GM23338 (cell line): ENCODE results near the gene GALNT14. TPM values are rescaled to one million over a fixed set of nuclear protein-coding genes. Genes with fewer than 3 reads are reported as not detected.

Experiments used
- ATAC-seq: fragments of 200-7000 bp; cut with Tn5 transposase; 3 replicates; pipeline ENCODE4 v1.9.1; 2020
- DNase-seq: peaks from one replicate; pipeline ENCODE4 v3.0.0-alpha.2; 2015; ENCODE audit warnings: low spot score
- H2AFZ ChIP-seq: fragments of 200-600 bp; sonication (generic); 2 replicates; pipeline ENCODE4 v1.8.0; 2016; ENCODE audit warnings: antibody characterized with exemption, mild to moderate bottlenecking, moderate library complexity
- H3F3A ChIP-seq: fragments of 200-600 bp; sonication (generic); replicated peaks from 2 replicates; pipeline ENCODE4 v1.8.0; 2017; ENCODE audit warnings: antibody characterized with exemption, mixed run types, low read depth
- H3K27ac ChIP-seq: fragments of 200-600 bp; sonication (generic); 2 replicates; pipeline ENCODE4 v1.6.1; 2016; ENCODE audit warnings: low read depth
- H3K27me3 ChIP-seq: fragments of 200-600 bp; sonication (generic); 2 replicates; pipeline ENCODE4 v1.8.0; 2016; ENCODE audit warnings: mild to moderate bottlenecking, mixed run types, moderate library complexity; ENCODE audit not compliant: insufficient read depth
- H3K36me3 ChIP-seq: fragments of 200-600 bp; sonication (generic); 2 replicates; pipeline ENCODE4 v1.8.0; 2016; ENCODE audit warnings: mild to moderate bottlenecking; ENCODE audit not compliant: insufficient read depth
- H3K4me1 ChIP-seq: fragments of 200-600 bp; sonication (generic); 2 replicates; pipeline ENCODE4 v1.8.0; 2016; ENCODE audit warnings: mild to moderate bottlenecking, moderate library complexity; ENCODE audit not compliant: insufficient read depth
- H3K4me2 ChIP-seq: fragments of 200-600 bp; sonication (generic); 2 replicates; pipeline ENCODE4 v1.7.1; 2017; ENCODE audit warnings: mixed run types
- H3K4me3 ChIP-seq: fragments of 200-600 bp; sonication (generic); 2 replicates; pipeline ENCODE4 v1.6.1; 2016; ENCODE audit warnings: mixed run types
- H3K79me2 ChIP-seq: fragments of 200-600 bp; sonication (generic); replicated peaks from 2 replicates; pipeline ENCODE4 v1.8.0; 2017; ENCODE audit warnings: mild to moderate bottlenecking; ENCODE audit not compliant: insufficient read depth
- H3K9me2 ChIP-seq: fragments of 200-600 bp; sonication (generic); 2 replicates; pipeline ENCODE4 v1.8.0; 2017; ENCODE audit not compliant: insufficient read depth
- H4K20me1 ChIP-seq: fragments of 200-600 bp; sonication (generic); replicated peaks from 2 replicates; pipeline ENCODE4 v1.8.0; 2017; ENCODE audit warnings: mild to moderate bottlenecking; ENCODE audit not compliant: insufficient read depth
- H3K27ac Mint-ChIP-seq: 2 replicates; pipeline ENCODE4 v1.8.0; 2020; ENCODE audit warnings: inconsistent platforms, mild to moderate bottlenecking, moderate library complexity, mixed read lengths
- H3K27me3 Mint-ChIP-seq: 3 replicates; pipeline ENCODE4 v1.8.0; 2022; ENCODE audit warnings: low read depth, mild to moderate bottlenecking, moderate library complexity, mixed read lengths, inconsistent platforms; ENCODE audit not compliant: insufficient read depth, poor library complexity
- H3K36me3 Mint-ChIP-seq: 3 replicates; pipeline ENCODE4 v1.8.0; 2021; ENCODE audit warnings: low read depth, mild to moderate bottlenecking, inconsistent platforms, moderate library complexity, mixed read lengths
- H3K4me1 Mint-ChIP-seq: 3 replicates; pipeline ENCODE4 v1.8.0; 2020; ENCODE audit warnings: mild to moderate bottlenecking, inconsistent platforms, mixed read lengths
- H3K4me3 Mint-ChIP-seq: 3 replicates; pipeline ENCODE4 v1.8.0; 2021; ENCODE audit warnings: moderate library complexity, mild to moderate bottlenecking, inconsistent platforms, mixed read lengths
- H3K9me3 Mint-ChIP-seq: 3 replicates; pipeline ENCODE4 v1.8.0; 2020; ENCODE audit warnings: moderate library complexity, mild to moderate bottlenecking, inconsistent platforms, mixed read lengths
- CREB1 ChIP-seq: fragments of 250-450 bp; sonication (Bioruptor Pico); IDR thresholded peaks from 2 replicates; pipeline ENCODE4 v1.5.0; 2020; ENCODE audit warnings: low read depth, mild to moderate bottlenecking, moderate library complexity
- CTCF ChIP-seq, 2 experiments: fragments of 200-600 bp in 1 of 2; sonication (generic) in 1 of 2; conservative IDR thresholded peaks; 2 replicates each; pipeline versions ENCODE4 v1.5.1 to v1.6.1; 2016 to 2017; ENCODE audit warnings: antibody characterized with exemption in 2 of 2, low read depth in 2 of 2, mild to moderate bottlenecking in 2 of 2, moderate library complexity in 1 of 2
- ETS1 ChIP-seq: IDR thresholded peaks from 2 replicates; pipeline ENCODE4 v1.6.1; 2016; ENCODE audit warnings: antibody characterized with exemption
- EZH2 ChIP-seq: fragments of 200-600 bp; sonication (generic); IDR thresholded peaks from one replicate; pipeline ENCODE4 v1.8.0; 2017; ENCODE audit warnings: antibody characterized with exemption, mild to moderate bottlenecking, low read depth; ENCODE audit not compliant: unreplicated experiment
- EZH2phosphoT487 ChIP-seq: fragments of 200-600 bp; sonication (generic); IDR thresholded peaks from one replicate; pipeline ENCODE4 v1.8.1; 2018; ENCODE audit warnings: antibody characterized with exemption; ENCODE audit not compliant: unreplicated experiment
- JUNB ChIP-seq: IDR thresholded peaks from one replicate; pipeline ENCODE4 v1.6.1; 2016; ENCODE audit warnings: antibody characterized with exemption; ENCODE audit not compliant: unreplicated experiment
- NANOG ChIP-seq: IDR thresholded peaks from 2 replicates; pipeline ENCODE4 v1.6.1; 2016; ENCODE audit warnings: antibody characterized with exemption, borderline replicate concordance
- POLR2AphosphoS5 ChIP-seq: IDR thresholded peaks from 2 replicates; pipeline ENCODE4 v1.6.1; 2016; ENCODE audit warnings: antibody characterized with exemption, low read depth
- REST ChIP-seq: IDR thresholded peaks from one replicate; pipeline ENCODE4 v1.6.1; 2018; ENCODE audit warnings: antibody characterized with exemption; ENCODE audit not compliant: unreplicated experiment
- STAT1 ChIP-seq: IDR thresholded peaks from one replicate; pipeline ENCODE4 v1.6.1; 2016; ENCODE audit warnings: antibody characterized with exemption; ENCODE audit not compliant: unreplicated experiment
- ZNF114 ChIP-seq: fragments of 250-450 bp; sonication (Bioruptor Pico); IDR thresholded peaks from 2 replicates; pipeline ENCODE4 v1.5.0; 2020; ENCODE audit warnings: mild to moderate bottlenecking, moderate library complexity
- ZNF331 ChIP-seq: fragments of 250-450 bp; sonication (Bioruptor Pico); IDR thresholded peaks from 2 replicates; pipeline ENCODE4 v1.5.0; 2020; ENCODE audit warnings: low read depth, mild to moderate bottlenecking, moderate library complexity
- ZNF462 ChIP-seq: fragments of 250-450 bp; sonication (Bioruptor Pico); IDR thresholded peaks from 2 replicates; pipeline ENCODE4 v1.5.0; 2020; ENCODE audit warnings: mild to moderate bottlenecking, moderate library complexity
- polyA plus RNA-seq: library from polyadenylated mRNA; unstranded; fragments of >200 nt; fragmentation: Nextera tagmentation; extraction: Ambion mirVana; gene quantifications from 2 replicates; pipeline ENCODE4 v1.2.1, GENCODE V29; 2016
- total RNA-seq: library from RNA; depleted of rRNA; stranded (reverse); fragments of >200 nt; shearing (Covaris generic); gene quantifications from 2 replicates; pipeline ENCODE4 v1.2.3, GENCODE V29; 2014

Gene GALNT14
- total and polyA plus RNA-seq, 2 experiments from 2014 or later: 5.4 to 7.7 TPM

- peaks cover 16% of the 10 kb centered on the region for H3K4me1 Mint-ChIP-seq
- no peak for TF ChIP-seq NANOG
- no peak for TF ChIP-seq JUNB
- TF ChIP-seq CTCF (conservative IDR thresholded peaks at IDR 0.05; ENCODE audit: low read depth in 2 of 2): no peak
- TF ChIP-seq ZNF114 (CRISPR knock-in tag): no peak
- TF ChIP-seq EZH2phosphoT487: no peak
- TF ChIP-seq STAT1: no peak
- no peak for TF ChIP-seq EZH2
- TF ChIP-seq ZNF462 (CRISPR knock-in tag): no peak
- TF ChIP-seq CREB1 (CRISPR knock-in tag): no peak
- TF ChIP-seq POLR2AphosphoS5: no peak
- no peak for TF ChIP-seq ETS1
- TF ChIP-seq REST: no peak
- no peak for TF ChIP-seq ZNF331 (CRISPR knock-in tag)
- H3K27ac ChIP-seq: no peak overlapping the region
- ATAC-seq (no peak), DNase-seq (no peak)
- H3K4me3 ChIP-seq: no peak overlapping the region
- H3K9me2 ChIP-seq: no peaks in the 10 kb centered on the region
- H3K36me3 Mint-ChIP-seq: no peaks in the 10 kb centered on the region
- no peak overlapping the region for H2AFZ ChIP-seq
- H3K27me3 Mint-ChIP-seq: peaks cover 1% of the 10 kb centered on the region
- H3K27ac Mint-ChIP-seq: no peak overlapping the region
- no peaks in the 10 kb centered on the region; the same call in 1 of the 2 replicates for H4K20me1 ChIP-seq
- no peak overlapping the region for H3K4me3 Mint-ChIP-seq
- no peak overlapping the region for H3K4me2 ChIP-seq
- H3K36me3 ChIP-seq: no peaks in the 10 kb centered on the region
- H3F3A ChIP-seq: no peaks in the 10 kb centered on the region
- H3K4me1 ChIP-seq: peaks cover 6% of the 10 kb centered on the region; the same call in 1 of the 2 replicates
- no peaks in the 10 kb centered on the region for H3K27me3 ChIP-seq
- H3K79me2 ChIP-seq: no peaks in the 10 kb centered on the region
- no peaks in the 10 kb centered on the region for H3K9me3 Mint-ChIP-seq
These were observed 67.7 kb downstream of the GALNT14 start for GRCh38 chr2:31070339-31071125.
